Mucosa of stomach (tissue), 1 donor: ENCODE results near the gene SPTBN4.

Experiments
- H3K27me3 ChIP-seq: one replicate; pipeline ENCODE4 v1.7.0; 2013; ENCODE audit warnings: mild to moderate bottlenecking, low read length; ENCODE audit not compliant: control insufficient read depth, insufficient read depth
- H3K36me3 ChIP-seq: one replicate; pipeline ENCODE4 v1.7.0; 2013; ENCODE audit warnings: low read length; ENCODE audit not compliant: control insufficient read depth, insufficient read depth
- H3K4me1 ChIP-seq: one replicate; pipeline ENCODE4 v1.7.0; 2013; ENCODE audit warnings: mild to moderate bottlenecking, low read length; ENCODE audit not compliant: control insufficient read depth, insufficient read depth
- H3K4me3 ChIP-seq: one replicate; pipeline ENCODE4 v1.7.0; 2013; ENCODE audit warnings: low read length
- H3K9ac ChIP-seq: one replicate; pipeline ENCODE4 v1.7.0; 2013; ENCODE audit warnings: mild to moderate bottlenecking, low read length, moderate library complexity
- H3K9me3 ChIP-seq: one replicate; pipeline ENCODE4 v1.7.0; 2013; ENCODE audit warnings: mild to moderate bottlenecking, low read length, moderate library complexity; ENCODE audit not compliant: control insufficient read depth
- donor health status: Pancreatic carcinoma.

The SPTBN4 gene

DNA sequence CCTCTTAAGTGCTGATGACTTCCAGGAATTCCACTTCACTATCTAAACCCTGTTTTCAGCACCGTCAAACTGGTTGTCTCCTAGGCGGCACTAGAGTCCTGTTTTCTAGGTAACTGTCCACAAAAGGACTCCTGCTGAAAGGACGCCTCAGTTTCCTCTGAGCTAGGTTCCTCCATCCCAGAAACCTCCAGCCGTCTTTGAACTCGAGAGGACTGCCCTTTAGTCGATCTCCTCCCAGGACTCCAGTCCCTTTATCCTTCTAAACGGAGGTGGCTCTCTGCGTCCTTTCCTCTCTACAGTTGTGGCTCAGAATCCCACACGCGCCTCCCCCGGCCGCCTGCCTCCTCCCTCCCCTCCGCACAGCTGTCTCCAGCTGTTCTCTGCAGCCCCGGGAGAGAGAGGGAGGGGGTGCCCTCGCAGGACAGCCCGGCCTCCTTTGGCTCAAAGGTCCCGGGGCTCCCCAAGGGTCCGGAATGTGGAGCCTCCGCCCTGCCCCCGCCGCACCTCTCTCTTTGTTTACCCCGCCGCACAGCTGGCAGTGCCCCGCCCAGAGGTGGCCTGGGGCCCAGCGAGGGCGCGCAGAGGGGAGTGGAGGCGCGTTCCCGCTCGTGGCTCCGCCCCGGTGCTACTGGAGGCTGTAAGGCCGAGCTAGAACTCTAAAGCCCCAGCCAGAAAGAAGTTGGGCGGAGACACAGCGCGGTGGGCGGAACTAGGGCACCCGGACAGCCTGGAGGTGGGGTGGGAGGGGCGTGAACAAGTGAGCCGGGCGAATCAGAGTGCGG, 136.8 kb downstream of the SPTBN4 start:
- Histone ChIP-seq H3K4me3 (no peak overlapping the region), H3K27me3 (peaks cover 29% of the 10 kb centered on the region), H3K36me3 (no peaks in the 10 kb centered on the region), H3K9ac (peak overlapping the region; percentile 56), H3K9me3 (no peaks in the 10 kb centered on the region), H3K4me1 (peaks cover 74% of the 10 kb centered on the region)

DNA sequence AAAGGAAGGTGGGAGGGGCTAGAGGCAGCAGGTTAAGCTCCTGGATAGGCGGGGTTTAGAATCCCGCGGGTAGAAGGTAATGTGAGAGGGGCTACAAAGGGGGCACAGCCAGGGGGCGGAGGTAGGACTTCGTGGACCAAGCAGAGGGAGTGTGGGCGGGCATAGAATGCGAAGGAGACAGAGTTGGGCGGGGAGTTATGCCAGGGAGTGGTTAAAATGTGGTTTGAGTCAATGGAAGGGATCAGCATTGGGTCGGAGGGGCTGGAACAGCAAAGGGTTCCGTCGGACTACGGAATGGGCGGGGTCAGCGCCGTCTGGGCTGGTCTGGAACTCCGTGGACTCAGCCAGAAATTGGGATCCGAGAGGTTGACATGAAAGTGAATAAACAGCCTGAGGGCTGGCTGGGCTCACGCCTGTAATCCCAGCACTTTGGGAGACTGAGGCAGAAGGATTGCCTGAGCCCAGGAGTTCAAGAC, 137.4 kb downstream of the SPTBN4 start:
- no peaks in the 10 kb centered on the region for H3K36me3 ChIP-seq
- H3K27me3 ChIP-seq: peaks cover 24% of the 10 kb centered on the region
- no peak overlapping the region for H3K4me3 ChIP-seq
- peaks cover 79% of the 10 kb centered on the region for H3K4me1 ChIP-seq
- peak overlapping the region; percentile 56 for H3K9ac ChIP-seq
- H3K9me3 ChIP-seq: no peaks in the 10 kb centered on the region

DNA sequence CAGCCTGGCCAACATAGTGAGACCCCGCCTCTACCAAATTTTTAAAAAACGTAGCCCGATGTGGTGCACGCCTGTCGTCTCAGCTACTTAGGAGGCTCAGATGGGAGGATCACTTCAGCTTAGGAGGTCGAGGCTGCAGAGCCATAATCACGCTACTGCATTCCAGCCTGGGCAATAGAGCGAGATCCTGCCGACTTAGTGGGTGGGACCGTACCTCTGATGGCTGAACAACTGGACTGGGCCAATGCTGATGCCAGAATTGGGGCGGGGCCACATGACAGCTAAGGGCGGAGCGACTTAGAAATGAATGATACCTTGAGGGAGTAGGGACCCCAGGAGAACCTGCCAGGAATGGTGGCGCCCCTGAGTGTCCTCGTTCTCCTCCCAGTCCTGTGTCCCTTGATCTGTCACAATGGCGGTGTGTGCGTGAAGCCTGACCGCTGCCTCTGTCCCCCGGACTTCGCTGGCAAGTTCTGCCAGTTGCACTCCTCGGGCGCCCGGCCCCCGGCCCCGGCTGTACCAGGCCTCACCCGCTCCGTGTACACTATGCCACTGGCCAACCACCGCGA, 137.9 kb downstream of the SPTBN4 start:
- H3K36me3 ChIP-seq: no peaks in the 10 kb centered on the region
- H3K27me3 ChIP-seq: peaks cover 19% of the 10 kb centered on the region
- H3K4me3 ChIP-seq: peak overlapping the region; percentile 60
- peaks cover 83% of the 10 kb centered on the region for H3K4me1 ChIP-seq
- H3K9ac ChIP-seq: peak overlapping the region; percentile 68
- no peaks in the 10 kb centered on the region for H3K9me3 ChIP-seq

DNA sequence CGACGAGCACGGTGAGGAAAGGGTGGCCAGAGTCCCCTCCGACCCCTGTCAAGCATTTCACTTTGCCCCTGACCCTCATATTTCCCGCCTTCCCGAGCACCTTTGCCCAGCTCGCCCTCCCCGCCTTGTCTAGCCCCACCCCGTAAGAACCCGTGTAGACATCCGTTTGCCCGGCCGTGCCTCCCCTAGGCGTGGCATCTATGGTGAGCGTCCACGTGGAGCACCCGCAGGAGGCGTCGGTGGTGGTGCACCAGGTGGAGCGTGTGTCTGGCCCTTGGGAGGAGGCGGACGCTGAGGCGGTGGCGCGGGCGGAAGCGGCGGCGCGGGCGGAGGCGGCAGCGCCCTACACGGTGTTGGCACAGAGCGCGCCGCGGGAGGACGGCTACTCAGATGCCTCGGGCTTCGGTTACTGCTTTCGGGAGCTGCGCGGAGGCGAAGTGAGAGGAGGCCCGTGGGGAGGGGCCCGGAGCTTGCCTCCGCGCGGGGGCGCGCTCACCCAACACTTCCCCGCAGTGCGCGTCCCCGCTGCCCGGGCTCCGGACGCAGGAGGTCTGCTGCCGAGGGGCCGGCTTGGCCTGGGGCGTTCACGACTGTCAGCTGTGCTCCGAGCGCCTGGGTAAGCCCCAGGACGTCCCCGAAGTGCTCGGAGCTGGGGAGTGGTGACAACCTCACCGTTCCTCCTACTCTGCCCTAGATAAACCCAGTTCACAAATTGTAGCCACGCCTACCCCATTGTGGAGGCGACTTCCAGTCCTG, 138.6 kb downstream of the SPTBN4 start:
- H3K9ac ChIP-seq: peak overlapping the region; percentile 68
- peaks cover 12% of the 10 kb centered on the region for H3K27me3 ChIP-seq
- peak overlapping the region; percentile 60 for H3K4me3 ChIP-seq
- peaks cover 85% of the 10 kb centered on the region for H3K4me1 ChIP-seq
- H3K36me3 ChIP-seq: no peaks in the 10 kb centered on the region
- H3K9me3 ChIP-seq: no peaks in the 10 kb centered on the region

DNA sequence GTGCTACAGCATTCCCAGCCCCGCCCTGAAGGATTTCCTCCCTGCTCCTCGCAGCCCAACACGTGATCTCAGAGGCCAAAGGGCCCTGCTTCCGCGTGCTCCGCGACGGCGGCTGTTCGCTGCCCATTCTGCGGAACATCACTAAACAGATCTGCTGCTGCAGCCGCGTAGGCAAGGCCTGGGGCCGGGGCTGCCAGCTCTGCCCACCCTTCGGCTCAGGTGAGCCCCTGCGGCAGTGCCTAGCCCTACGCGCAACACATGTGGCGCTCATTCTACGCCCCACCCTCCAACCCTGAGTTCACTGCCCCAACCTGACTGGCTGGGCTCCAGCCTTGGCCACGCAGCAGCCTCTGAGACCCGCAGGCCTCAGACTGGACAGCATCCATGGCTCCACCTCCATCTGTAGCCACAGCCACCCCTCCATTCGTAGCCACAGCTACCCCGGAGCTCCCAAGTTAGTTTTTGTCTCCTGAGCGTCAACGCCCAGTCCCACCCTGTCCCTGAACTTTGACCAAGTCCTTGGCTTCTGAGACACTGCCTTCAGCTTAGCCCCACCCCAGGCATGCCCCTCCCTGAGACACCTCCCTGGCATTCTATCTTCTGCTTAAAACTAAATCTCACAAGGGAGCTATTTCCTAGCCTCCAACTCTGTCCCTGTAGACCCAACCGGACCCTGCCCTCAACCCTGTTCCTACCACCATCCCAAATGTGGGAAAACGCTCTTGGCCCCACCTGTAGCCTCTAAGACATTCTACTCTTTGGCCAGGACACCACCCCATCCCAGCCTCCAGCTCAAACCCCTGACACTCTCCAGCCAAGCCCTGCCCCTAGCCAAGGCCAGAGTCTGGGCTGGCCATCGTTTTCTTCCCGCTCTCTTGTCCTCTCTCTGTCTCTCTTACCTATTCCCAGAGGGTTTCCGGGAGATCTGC, 140.8 kb downstream of the SPTBN4 start:
- Histone ChIP-seq H3K36me3 (no peaks in the 10 kb centered on the region), H3K9ac (peak overlapping the region; percentile 2), H3K27me3 (no peaks in the 10 kb centered on the region), H3K4me1 (peaks cover 85% of the 10 kb centered on the region), H3K4me3 (no peak overlapping the region), H3K9me3 (no peaks in the 10 kb centered on the region)

DNA sequence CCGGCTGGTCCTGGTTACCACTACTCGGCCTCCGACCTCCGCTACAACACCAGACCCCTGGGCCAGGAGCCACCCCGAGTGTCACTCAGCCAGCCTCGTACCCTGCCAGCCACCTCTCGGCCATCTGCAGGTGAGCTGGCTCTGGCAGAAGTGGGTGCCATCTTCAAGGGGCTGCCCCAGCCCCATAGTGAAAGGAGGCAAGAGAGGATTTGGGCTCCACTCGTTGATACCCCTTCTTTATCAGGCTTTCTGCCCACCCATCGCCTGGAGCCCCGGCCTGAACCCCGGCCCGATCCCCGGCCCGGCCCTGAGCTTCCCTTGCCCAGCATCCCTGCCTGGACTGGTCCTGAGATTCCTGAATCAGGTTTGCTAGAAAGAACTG, 141.4 kb downstream of the SPTBN4 start:
- Histone ChIP-seq H3K4me1 (peaks cover 78% of the 10 kb centered on the region), H3K9me3 (no peaks in the 10 kb centered on the region), H3K9ac (no peak overlapping the region), H3K36me3 (no peaks in the 10 kb centered on the region), H3K4me3 (no peak overlapping the region), H3K27me3 (no peaks in the 10 kb centered on the region)

DNA sequence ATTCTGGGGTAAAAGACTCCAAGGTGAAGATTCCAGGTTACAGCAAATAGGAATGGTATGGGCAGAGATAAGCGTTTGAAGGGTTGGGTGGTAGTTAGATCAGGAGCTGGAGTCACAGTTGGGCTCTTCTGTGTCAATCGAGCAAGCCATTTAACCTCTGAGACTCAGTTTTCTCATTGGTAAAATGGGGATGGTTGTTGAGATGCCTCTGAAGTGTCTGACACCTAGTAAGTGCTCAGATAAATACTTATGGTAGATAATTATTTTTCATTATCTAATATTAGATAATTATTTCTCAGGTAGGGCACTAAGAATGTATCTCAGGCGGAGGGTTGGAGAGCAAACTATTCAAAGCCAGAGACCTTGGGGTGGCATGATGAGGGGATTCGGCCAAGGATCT, 142.2 kb downstream of the SPTBN4 start:
- H3K4me1 ChIP-seq: peaks cover 73% of the 10 kb centered on the region
- no peaks in the 10 kb centered on the region for H3K27me3 ChIP-seq
- no peaks in the 10 kb centered on the region for H3K9me3 ChIP-seq
- H3K4me3 ChIP-seq: no peak overlapping the region
- peak overlapping the region; percentile 74 for H3K9ac ChIP-seq
- no peaks in the 10 kb centered on the region for H3K36me3 ChIP-seq

DNA sequence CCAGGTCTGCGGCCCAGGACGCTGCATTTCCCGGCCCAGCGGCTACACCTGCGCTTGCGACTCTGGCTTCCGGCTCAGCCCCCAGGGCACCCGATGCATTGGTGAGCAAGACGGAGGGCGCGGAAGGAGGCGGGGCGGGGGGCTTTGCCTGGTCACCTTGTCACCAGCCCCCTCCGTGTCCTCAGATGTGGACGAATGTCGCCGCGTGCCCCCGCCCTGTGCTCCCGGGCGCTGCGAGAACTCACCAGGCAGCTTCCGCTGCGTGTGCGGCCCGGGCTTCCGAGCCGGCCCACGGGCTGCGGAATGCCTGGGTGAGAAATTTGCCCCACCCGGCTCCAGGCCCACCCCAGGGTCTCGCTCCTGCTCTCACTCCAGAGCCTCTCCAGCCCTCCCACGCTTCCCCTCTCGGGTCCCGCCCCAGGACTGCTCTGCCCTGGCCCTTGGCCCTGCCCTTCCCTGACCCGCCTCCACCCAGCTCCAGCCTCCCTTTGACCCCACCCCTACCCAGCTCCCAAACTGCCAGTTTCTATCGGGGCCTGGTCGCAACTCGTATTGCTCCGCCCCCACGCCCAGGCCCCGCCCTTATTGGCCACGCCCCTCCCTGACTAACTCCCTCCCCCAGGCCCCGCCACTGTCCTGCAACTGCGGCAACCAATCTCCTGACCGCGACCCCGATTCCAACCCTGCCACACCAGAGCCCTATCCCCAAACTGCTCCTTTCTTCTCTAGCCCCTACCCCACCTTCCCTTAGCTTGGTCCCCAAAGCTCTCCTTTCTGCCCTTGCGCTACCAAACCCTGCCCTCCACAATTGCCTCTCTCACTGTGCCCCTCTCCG, 143.0 kb downstream of the SPTBN4 start:
- Histone ChIP-seq H3K27me3 (no peaks in the 10 kb centered on the region), H3K4me3 (no peak overlapping the region), H3K36me3 (no peaks in the 10 kb centered on the region), H3K4me1 (peaks cover 65% of the 10 kb centered on the region), H3K9me3 (no peaks in the 10 kb centered on the region), H3K9ac (peak overlapping the region; percentile 74)

DNA sequence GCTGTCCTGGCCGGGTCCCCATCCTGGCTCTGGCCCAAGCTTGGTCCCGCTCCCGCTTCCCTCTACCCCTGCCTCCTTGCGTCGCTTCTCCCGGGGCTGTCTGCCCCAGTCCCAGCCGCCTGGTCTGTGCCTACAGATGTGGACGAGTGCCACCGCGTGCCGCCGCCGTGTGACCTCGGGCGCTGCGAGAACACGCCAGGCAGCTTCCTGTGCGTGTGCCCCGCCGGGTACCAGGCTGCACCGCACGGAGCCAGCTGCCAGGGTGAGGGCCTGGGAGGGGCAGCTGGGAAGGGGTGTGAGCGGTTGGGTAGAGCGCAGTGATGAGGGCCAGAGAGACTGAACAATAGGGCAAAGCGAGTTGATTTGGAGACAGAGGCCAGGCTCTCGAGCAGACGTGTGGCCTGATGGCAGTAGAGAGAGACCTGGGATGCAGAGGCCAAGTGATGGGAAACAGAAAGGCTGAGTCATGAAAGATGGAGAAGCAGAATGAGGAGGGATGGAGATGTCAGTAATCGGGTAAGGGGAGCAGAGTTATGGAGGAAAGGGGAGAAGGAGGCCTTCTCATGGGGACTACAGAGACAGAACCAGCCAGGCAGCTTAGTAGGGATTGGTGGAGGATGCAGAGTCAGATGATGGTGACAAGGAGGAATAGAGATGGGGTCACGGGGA, 143.7 kb downstream of the SPTBN4 start:
- Histone ChIP-seq H3K36me3 (no peaks in the 10 kb centered on the region), H3K27me3 (no peaks in the 10 kb centered on the region), H3K4me3 (no peak overlapping the region), H3K9ac (peak overlapping the region; percentile 74), H3K4me1 (peaks cover 61% of the 10 kb centered on the region), H3K9me3 (no peaks in the 10 kb centered on the region)

DNA sequence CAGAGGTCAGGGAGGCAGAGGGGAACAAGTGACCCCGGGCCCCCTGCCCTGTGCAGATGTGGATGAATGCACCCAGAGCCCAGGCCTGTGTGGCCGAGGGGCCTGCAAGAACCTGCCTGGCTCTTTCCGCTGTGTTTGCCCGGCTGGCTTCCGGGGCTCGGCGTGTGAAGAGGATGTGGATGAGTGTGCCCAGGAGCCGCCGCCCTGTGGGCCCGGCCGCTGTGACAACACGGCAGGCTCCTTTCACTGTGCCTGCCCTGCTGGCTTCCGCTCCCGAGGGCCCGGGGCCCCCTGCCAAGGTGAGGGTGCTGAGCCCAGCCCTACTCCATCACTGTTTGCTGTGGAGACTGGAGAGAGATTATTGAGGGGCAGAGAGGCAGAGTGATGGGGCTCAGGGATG, 144.3 kb downstream of the SPTBN4 start:
- Histone ChIP-seq H3K9me3 (no peaks in the 10 kb centered on the region), H3K4me1 (peaks cover 55% of the 10 kb centered on the region), H3K9ac (peak overlapping the region; percentile 74), H3K4me3 (no peak overlapping the region), H3K27me3 (no peaks in the 10 kb centered on the region), H3K36me3 (no peaks in the 10 kb centered on the region)
